Activated CD4-positive, alpha-beta T cell treated with anti-CD3 and anti-CD28 coated beads for 1 hour (primary cell): Measurements from ENCODE around the gene PRICKLE3.
"Not testable (repeated sequence)": the region's sequence is repeated elsewhere in the genome, so short reads cannot be mapped to it uniquely, and the experiment has no call there.

Source experiments
- DNase-seq: peaks from one replicate; pipeline ENCODE4 v3.0.0-alpha.2; 2020

PRICKLE3 gene

GRCh38 chrX:49177873-49178480 is 8.2 kb downstream of the PRICKLE3 start:
- no peak for DNase-seq

- no peak for DNase-seq
These were observed 8.8 kb downstream of the PRICKLE3 start for GRCh38 chrX:49177338-49177833.

DNA sequence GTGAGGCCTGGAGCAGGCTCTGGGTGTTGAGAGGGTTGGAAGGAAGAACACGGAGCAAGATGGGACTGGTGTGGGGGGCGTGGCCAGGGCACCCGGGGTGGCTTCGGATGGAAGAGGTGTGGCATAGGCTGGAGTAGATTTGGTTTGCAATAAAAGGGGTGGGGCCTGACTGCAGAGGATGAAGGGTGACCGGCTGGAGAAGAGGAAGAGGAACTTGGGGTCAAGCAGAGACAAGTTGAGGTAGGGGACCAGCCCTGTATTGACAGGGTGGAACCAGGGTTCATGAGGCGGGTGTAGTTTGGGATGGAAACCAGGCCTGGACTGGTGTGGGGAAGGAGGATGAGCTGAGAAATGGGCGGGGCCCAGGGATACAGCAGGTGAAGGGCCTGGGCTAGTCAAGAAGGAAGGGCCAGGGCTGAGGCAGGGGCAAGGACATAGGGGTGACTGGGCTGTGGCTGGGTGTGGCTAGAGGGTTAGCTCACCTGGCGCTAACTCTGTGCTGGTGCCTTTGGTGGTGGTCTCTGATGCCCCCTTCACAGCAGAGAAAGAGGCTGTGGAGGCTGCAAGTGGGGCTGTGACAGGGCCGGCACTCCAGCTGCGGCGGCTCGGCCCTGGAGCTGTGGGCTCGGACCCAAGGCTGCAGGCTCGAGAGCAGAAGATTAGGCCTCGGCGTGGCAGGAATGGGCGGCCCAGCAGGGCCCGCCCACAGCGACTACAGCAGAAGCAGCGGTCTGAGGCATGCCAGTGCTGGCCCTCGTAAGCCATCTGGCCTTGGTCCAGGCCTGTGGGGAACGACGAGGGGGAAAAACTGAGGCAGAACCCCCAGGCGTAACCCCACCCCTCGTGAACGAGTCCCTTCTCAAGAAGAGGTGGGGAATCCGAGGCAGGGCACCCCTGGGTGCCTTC is 9.5 kb downstream of the PRICKLE3 start:
- DNase-seq, result no peak

DNA sequence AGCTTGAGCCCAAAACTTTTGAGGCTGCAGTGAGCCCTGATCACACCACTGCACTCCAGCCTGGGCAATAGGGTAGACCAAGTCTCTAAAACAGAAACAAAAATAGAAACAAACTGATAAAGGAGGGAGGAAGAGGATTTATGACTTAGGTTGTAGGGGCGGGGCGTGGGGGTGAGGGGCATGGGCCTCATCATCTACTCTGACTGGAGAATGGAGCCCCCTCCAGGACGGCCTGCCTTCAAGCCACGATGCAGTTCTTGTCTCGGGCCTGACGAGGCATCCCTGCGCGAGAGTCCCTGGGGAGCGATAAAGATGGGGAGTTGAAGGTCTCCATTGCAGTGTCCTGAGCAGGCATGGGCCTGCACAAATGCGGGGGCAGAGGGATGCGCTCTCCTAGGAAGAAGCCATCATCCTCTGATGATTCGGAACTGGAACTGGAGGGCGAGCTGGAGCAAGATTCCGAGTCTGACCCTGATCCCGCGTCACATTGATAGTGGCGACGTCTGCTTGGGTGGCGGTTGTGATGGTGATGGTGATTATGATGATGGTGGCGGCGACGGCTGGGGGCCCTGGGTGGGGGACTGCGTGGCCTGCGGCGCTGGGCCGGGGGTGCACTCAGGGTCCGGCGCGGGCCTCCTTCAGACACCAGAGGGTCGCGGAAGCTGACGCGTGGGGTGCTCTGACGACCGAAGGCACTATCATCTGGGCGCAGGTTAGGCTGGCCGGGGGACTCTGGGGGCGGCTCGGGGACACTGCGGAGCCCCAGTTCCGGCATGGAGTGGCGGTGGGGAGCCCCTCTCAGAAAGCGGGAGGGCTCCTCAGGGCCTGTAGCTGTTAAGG is 10.5 kb downstream of the PRICKLE3 start:
- DNase-seq, result no peak

- no peak for DNase-seq
These were observed 11.4 kb downstream of the PRICKLE3 start for GRCh38 chrX:49174723-49175122.

DNA sequence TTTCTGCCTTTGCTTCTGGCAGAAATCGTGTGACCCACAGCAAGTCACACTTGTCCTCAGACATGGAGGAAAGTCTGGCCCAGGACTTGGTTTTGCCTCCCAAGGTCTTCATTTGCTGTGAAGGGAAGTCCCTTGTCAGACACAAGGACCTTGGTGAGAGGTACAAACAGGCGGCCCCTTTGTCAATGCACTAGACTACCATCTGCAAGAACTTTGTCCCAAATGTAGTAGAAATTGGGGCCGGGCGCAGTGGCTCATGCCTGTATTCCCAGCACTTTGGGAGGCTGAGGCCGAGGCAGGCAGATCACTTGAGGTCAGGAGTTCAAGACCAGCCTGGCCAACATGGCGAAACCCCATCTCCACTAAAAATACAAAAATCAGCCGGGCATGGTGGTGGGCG is 12.6 kb downstream of the PRICKLE3 start:
- not testable (repeated sequence) for DNase-seq

DNA sequence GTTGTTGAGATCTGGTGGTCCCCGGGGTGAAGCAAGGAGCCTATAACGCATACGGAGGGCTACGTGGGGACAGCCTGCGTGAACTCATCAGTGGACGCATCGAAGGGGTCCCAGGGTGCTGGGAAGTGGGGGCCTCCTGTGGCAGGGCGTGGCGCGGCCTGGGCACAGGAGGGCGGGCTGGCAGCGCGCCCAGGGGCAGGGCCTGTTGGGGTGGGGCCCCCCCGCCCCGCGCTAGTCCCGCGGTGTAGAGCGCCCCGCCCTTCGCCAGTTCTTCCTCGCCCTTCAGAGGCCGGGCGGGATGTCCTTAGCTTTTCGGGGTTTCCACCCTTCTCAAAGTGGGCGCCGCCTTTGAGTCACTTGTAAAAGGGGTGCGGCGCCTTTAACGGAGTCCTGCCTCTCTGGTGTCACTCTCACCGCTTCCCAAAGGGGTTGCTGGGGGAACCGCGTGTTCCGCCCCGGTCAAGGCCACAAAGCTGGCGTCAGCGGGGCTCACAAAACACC is 13.8 kb downstream of the PRICKLE3 start:
- DNase-seq, result peak; percentile 47

- peak; percentile 74 for DNase-seq
These were observed 14.4 kb downstream of the PRICKLE3 start, which contains the start of gene PLP2 for GRCh38 chrX:49171752-49172279. Gene PLP2, plus strand, starts transcription at chrX:49171898. Its CDS starts 103 bp downstream, at chrX:49172001.

- DNase-seq, result no peak
These were observed 18.4 kb downstream of the PRICKLE3 start for GRCh38 chrX:49167740-49168108.

DNA sequence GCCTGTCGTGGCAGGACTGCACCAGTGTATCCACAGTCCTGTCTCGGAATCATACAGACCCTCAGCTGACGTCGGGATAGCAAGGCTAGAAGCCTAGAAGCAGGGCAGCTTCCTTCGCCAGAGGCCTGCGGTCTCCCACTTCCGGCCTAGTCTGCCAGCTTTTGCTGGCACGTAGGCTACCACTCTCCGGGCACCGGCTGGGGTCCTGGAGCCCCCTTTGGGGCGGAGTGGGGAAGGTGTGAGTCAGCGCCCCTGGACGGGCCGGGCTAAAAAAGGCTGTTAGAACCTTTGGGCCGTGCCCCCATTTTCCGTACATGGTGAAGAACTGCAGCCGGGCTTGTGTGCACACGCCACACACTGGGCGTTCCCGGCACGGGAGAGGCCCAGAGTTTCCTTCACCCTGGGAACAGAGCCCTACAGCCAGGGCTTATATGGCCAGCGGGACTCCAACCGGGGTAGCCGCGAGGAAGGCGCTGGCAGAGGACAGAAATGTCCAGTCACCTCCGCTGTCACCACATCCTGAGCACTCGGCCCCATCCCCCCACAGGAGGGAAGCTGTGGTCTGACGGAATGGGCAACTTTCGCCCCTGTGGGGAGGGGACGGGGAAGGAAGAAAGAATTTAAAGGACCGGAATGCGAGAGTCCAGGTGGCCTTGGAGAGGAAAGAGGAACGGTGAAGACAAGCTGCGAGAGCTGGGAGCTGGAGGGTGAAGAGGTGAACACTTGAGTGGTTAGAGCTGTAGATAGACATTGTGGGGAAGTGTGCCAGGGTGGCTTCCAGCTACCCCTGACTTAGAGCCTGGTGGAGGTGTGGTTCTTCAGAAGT is 19.0 kb downstream of the PRICKLE3 start:
- peak; percentile 47 for DNase-seq

DNA sequence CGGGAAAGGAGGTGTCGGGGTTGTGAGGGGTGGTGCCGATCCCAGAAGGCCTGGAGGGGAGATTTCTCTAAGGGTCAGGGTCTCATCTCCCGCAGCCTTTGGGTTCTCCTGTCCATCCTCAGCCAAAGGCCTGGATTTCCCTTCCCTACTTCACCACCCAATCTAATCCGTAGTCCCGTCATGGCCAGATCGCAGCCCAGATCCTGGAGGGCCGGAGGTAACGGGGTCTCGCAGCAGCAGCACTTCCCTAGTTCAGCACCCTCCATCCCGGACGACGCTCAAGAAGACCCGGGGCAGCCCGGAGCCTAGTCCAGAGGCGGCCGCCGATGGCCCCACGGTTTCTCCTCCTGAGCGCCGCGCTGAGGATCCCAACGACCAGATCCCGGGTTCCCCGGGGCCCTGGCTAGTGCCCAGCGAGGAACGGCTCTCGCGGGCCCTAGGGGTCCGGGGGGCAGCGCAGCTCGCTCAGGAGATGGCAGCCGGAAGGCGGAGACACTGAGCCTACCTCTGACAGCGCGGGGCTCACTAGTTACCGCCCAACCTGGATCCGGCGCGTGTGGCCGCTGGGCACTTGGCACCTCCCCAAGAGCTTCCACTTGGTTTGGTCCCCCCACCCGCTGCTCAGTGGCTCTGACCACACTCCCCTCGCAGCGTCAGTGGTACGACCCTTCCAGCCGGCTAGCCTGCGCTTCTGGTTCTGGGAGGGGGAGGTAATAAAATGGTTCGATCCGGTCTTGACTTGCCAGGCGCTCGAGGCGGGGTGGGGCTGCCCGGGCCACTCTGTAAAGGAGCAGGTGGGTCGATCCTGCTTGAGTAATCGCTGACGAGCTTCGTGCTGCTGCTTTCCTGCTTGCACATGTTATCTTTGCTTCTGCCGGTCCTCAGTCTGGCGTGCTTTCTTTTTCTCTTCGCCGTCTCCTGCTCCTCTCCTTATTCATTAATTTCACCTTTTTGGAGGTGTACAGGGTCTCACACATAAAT is 20.0 kb downstream of the PRICKLE3 start:
- DNase-seq, result peak; percentile 55

DNA sequence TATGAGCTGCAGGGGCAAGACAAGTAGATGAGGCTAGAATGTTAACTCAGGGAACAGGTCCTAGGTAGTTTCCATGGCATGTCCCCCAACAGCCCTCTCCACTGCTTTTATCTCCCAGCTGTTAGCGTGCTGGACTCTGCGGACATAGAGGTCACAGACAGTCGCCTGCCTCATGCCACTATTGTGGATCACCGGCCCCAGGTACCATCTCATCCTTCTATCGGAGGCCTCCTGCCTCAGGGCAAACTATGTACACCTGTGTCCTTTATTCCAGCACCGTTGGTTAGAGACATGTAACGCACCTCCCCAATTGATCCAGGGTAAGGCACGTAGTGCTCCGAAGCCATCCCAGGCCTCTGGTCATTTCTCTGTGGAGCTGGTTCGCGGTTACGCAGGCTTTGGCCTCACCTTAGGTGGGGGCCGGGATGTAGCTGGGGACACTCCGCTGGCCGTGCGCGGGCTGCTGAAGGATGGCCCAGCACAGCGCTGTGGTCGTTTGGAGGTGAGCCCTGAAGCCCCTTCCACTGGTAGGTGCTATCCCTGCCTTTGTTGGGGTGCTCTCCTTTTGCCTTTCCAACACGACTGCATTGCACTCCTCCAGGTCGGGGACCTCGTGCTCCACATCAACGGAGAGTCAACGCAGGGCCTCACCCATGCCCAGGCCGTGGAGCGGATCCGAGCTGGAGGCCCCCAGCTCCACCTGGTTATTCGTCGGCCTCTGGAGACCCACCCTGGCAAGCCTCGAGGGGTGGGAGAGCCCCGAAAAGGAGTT is 21.4 kb downstream of the PRICKLE3 start:
- DNase-seq, result no peak

- DNase-seq, result peak; percentile 72
These were observed 22.4 kb downstream of the PRICKLE3 start for GRCh38 chrX:49163555-49164419.

DNA sequence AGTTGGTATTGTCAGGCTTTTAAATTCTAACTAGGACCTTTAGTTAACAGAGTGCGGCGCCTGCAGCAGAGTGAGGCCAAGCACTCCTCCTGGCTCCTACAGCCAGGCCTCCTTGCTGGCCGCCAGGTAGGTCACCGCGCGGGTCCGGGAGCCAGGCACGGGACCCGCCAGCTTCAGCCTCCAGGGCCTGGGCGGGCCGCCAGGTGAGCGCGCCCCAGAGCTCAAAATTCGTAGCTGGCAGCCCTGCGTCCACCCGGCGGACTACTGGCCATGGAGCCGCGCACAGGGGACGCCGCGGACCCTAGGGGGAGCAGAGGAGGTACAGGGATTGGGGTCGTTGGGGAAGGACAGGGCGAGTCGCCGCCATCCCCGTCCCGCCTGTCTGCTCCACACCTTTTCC is 23.6 kb downstream of the PRICKLE3 start, which contains the start of gene MAGIX:
Gene MAGIX, plus strand, starts transcription at position 139 of the 400 bp plus-strand sequence. Its CDS starts 132 bp downstream, at position 271.
- DNase-seq, result no peak

DNA sequence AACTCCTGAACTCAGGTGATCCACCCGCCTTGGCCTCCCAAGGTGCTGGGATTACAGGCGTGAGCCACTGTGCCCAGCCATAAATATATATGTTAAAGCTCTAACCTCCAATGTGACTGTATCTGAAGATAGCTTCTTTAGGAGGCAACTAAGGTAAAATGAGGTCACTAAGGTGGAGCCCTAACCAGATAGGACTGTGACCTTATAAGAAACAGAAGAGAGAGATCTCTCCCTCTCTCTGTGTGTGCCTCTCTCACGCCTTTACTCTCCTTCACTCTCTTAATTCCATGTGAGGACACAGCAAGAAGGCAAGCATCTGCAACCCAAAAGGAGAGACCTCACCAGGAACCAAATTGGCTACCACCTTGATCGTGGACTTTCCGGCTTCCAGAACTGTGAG is 24.5 kb downstream of the PRICKLE3 start:
- no peak for DNase-seq

DNA sequence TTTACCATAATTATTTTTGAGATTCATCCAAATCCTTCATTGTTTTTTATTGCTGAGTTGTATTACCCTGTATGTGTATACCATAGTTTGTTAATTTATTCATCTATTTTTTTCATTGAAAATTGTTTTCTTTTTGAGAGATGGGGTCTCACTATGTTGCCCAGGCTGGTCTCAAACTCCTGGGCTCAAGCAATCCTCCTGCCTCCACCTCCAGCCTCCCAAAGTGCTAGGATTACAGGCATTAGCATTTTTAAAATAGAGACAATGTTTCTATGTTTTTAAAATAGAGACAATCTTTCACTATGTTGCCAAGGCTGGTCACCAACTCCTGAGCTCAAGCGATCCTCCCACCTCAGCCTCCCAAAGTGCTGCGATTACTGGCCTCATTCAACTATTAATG is 25.3 kb downstream of the PRICKLE3 start:
- no peak for DNase-seq

DNA sequence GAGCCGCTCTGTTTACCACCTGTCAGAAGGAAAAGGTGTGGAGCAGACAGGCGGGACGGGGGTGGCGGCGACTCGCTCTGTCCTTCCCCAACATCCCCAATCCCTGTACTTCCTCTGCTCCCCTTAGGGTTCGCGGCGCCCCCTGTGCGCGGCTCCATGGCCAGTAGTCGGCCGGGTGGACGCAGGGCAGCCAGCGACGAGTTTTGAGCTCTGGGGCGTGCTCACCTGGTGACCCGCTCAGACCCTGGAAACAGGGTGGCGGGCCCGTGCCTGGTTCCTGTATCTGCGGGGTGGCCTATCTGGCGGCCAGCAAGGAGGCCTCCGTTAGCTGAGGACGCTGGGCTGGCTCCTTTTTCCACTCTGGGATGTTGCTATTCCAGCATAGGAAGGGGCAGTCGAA is 29.0 kb downstream of the PRICKLE3 start:
- DNase-seq, result no peak
